ENCODE data around the gene ENKUR.

Gene ENKUR, protein sequence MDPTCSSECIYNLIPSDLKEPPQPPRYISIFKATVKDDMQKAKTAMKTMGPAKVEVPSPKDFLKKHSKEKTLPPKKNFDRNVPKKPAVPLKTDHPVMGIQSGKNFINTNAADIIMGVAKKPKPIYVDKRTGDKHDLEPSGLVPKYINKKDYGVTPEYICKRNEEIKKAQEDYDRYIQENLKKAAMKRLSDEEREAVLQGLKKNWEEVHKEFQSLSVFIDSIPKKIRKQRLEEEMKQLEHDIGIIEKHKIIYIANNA

DNA sequence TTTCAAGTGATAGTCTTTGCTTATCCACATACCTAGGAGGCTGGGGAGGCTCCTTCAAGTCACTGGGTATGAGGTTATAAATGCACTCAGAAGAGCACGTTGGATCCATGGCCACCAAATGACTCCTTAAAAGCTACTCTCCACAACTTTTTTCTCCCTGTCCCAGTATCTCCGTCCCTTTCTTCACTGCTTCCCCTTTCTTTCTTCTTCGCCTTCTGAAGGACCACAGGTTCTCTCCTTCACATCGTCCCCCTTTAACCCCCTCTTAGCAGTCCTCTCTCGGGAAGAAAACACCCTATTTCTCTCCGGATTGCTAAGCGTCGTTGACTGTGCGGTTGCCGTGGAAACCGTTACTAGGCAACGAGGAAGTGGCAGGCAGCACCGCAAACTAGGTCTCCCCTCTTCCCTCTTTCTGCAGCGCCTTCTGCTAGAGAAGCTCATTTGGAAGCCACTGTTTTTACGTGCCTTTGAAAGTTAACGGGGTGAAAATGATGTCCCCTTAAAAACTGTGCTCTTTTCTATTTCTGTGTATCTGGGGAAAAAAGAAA lies at the start of gene ENKUR:
ENKUR (minus strand) TSS at position 331 of the 548 bp plus-strand sequence; CDS start at position 109, 222 bp downstream.
- peak; percentile 96 for DNase-seq

DNA sequence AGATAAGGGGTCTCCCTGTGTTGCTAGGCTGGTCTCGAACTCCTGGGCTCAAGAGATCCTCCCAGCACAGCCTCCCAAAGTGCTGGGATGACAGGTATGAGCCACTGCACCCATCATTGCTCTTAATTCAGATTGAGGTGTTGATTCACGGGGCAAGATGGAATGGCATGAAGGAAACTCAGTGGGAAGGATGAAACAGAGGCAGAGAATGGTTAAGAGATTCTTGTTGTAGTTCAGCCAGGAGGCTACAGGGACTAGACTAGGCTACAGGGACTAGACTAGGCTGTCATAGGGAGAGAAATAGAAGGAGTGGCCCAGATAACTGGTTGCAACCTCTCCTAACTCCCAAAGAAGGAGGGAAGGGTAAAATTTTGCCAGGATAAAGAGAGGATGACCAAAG lies 48.4 kb upstream of the ENKUR start:
- DNase-seq = no peak

DNA sequence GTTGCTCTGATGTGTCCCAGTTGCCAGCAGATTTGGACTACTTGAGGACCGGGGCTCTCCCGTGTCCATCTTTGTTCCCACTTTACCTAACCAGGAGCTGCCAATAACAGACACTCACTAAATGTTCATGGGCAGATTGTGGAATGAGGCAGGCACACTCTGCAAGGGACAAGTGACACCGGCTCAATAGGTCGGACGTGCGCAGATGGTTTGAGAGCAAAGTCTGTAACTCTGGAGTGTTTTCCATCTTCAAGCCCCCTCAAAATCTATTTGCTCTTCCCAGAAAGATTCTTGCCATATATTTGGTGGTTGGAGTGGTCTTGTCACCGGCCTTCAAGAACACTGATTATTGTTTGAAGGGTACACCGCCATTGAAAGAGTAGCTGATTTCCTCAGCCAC lies 47.7 kb upstream of the ENKUR start:
- no peak for DNase-seq

DNA sequence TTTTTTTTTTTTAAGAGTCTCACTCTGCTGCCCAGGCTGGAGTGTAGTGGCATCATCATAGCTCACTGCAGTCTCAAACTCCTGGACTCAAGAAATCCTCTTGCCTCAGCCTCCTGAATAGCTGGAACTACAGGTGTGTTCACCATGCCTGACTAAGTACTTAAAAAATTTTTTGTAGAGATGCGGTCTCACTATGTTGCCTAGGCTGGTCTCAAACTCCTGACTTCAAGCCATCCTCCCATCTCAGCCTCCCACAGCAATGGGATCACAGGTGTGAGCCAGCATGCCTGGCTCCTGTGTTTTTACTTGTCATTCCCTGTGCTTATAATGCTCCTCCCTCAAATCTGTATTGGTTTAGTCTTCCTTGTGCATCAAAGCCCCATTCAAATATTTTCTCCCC lies 47.2 kb upstream of the ENKUR start:
- no peak for DNase-seq

DNA sequence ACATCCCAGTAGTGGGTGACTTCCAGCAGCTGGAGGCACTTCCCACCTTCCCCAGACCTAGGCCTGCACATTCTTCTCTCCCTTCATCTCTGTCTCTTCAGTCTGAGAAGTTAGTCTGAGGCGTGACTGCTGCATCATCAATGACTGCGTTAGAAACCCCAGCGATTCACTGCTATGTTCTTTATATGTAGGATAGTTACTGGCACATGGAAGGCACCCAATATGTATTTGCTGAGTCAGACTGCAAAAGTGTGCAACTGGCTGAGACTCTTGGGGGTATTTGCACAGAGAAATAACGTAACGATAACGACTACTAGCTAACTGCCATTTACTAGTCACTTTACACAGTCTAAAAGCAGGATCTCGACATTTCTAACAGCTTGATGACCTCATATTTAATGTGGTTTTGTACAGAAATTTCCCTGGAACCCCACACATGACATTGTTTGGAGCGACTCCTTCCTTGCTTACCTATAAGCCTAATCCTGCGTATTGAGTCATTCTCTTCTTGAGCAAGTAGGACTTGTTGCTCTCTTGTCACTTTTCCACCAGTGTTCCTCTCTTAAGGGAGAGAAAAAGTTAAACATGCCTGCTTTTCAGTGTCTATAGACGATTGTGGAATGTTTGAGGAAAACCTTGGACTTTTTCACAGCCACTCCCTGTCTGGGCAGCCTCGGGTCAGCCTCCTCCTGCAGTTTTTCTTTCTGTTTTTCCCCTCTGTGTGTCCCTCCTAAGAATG lies 45.9 kb upstream of the ENKUR start:
- DNase-seq = no peak

DNA sequence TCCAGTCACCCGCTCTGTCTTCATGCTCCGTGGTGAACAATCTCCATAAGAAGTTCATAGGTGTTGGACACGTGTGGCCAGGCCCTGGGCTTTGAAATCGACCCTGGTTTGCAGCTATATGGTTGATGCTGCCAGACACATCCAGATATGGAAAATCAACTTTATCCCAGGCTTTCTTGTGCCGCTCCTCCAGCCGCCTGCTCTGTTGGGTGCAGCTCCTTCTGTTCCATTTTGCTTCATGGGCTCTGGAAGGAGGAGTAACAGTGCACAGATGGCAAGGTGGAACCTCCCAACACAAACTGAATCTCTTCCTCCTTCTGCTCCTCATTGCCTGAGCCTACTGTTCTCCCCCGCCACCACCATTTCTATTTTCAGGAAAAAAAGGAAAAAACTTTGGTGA lies 45.2 kb upstream of the ENKUR start:
- no peak for DNase-seq

DNA sequence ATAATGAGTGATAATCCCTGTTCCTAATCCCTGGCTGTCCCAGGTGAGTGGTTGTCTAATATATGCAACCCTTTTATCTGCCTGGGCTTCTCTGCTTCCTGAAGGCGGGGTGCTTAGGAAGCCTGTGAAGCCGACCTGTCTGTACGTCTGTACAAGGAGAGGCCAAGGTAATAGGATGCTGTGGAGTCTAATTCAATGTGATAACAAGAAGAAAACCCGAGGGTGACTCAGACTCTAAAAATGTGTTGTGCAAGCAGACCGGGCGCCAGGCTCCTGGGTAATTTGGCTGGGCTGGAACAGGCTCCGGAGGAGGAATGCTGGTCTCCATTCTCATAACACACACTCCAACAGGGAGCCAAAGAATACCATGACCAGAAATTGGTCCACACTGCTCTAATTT lies 44.0 kb upstream of the ENKUR start:
- no peak for DNase-seq

DNA sequence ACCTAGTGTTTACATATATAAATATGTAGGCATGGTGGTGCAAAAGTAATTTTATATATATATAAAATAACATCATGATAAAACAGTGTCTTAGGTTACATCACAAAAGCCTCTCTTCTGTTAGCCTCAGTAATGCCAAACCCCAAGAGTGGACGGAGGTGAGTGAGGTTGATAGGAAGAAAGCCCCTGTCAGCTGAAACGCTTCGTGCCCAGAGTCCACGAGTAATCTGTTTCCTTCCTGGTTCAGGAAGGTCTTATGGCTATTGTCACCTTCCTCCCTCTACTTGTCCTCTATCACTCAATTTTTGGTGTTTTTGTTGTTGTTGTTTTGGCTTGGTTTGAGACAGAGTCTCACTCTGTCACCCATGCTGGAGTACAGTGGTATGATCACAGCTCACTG lies 41.9 kb upstream of the ENKUR start:
- DNase-seq = no peak

DNA sequence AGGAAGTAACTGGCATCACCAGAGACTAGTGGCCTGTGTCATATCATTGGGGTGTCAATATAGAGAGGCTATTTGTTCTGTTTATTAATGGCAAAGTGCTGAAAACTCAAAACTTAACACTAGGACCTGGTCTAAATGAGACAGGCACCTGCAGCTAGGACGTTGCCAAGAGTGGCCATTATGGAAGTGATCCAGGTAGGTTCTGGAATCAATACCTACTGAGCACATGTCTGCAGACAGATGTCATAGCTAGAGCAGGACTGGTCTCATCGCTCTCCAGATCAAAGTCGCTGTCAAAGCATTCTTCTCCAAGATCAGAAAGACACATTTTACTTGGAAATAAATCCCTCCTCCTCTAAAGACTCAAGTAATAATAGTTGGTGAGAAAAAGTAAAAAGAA lies 40.8 kb upstream of the ENKUR start:
- no peak for DNase-seq

DNA sequence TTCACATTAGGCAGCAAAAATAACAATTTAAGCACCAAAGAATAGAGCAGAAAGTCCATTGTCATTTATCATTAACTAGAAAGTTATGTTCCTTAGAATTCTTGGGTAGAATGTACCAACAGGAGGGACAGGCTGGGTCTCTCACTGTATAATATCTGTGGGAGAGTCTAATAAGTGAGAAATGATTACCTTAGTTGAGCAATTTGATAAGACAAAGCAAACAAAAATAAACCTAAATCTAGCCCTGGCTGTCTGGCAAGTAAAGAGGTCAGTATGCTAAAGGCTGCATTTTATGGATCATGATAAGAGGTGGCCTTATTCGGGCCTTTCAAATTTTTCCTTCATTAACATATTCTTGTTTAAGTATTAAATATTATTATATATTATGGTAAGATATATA lies 36.1 kb upstream of the ENKUR start:
- no peak for DNase-seq

DNA sequence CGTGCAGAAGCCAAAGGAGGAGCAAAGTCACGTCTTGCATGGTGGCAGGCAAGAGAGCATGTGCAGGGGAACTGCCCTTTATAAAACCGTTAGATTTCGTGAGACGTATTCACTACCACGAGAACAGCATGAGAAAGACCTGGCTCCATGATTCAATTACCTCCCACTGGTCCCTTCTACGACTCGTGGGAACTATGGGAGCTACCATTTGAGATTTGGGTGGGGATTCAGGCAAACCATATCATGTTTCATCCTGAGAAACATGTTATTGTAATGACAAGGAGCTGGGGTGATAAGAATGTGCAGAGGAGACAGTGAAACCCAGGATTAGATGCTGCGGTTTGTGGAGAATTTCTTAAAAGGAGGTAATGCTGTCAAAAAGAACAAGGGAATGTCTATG lies 34.4 kb upstream of the ENKUR start:
- no peak for DNase-seq

DNA sequence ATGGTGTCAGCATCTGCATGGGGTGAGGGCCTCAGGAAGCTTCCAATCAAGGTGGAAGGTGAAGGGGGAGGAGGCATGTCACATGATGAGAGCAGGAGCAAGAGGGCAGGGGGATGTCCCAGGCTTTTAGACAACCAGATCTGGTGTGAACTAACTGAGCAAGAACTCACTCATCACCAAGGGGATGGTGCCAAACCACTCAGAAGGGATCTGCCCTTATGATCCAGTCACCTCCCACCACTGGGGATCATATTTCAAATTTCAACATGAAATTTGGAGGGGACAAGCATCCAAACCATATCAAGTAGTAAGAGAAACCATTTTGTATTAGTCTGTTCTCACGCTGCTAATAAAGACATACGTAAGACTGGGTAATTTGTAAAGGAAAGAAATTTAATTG lies 34.0 kb upstream of the ENKUR start:
- DNase-seq = no peak

DNA sequence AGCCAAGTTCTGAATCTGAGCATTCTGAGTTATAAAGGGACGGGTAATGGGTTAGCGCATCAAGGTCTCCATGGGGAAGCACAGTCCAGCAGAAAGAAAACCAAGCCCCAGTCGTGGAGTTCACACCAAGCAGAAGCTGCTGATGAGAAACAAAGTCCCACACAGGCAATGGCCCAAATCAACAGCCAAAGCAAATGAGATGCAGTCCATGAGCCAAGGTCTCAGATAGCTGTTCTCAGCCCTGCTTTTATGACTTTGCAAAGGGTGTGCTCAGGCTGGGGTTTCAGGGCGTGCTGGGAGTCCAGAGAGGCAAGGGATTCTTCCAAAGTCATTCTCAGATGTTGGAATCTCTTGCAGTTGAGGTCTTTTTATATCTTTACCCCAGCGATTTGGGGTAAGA lies 32.5 kb upstream of the ENKUR start:
- DNase-seq = no peak

DNA sequence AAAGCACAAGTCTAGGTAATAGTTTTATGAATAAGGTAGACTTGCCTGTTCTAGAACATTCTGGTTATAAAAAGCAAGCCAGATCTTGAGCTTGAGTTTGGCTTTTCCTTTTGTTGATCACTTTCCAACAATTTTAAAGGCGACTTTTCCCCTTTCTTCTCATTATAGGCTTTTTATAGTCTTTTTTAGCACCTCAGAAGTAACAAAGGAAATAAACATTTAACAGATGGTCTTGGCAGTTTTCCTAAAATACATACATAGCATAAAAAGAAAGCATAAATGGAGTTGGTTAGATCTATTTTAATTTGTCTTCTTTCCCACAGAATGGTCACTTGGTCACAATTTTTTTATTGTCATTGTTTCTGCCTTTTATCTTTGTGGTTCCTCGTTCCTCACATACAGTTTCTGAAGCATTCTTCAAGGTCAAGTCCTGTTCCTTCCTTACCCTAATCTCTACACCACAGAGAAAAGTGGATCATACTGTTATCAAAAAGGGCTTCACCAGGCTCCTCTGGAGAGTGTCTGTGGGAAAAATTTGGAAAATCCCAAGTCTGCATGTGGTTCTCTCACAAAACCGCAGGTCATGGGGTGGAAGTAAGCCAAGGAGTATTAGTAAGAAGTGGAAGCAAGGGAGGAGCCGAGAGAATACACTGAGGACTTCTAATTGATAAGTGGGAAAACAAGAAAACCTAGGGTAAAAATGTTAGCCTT lies 31.8 kb upstream of the ENKUR start:
- no peak for DNase-seq

DNA sequence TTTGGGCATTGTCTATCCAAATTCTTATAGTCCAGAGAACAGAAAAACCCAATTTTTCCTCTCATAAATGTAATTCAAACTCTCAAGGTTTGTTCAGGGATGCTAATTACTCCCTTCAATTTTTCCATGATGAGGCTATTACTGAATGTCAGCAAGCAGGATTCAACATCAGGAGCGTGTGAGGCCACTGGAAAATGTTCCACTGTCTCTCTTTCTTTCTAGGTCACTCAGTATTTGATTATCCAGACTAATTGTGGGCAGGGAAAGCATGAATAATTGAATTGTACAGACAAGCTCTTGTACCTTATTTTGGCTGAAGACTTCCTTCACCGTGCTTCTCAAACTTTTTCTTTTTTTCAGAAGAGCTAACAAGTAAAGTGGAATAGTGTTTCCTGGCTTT lies 31.1 kb upstream of the ENKUR start:
- no peak for DNase-seq

DNA sequence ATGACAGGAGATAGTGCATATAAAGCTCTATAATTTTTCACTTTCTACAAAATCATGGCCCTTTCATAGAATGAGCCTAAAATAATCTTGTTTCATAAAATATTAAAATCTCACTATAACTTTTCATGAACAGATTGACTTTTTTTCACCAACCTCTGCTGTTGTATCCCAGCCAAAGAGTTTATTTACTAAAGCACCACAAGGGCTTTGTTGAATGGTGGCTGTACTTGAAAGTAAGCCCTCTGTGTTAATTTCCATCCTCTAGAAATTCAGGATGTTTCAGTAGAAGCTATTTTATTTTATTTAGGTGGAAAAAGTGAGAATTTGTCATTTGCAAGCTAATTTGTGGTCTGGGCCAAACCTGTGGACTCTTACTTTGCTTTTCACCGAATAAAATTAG lies 30.7 kb upstream of the ENKUR start:
- no peak for DNase-seq

DNA sequence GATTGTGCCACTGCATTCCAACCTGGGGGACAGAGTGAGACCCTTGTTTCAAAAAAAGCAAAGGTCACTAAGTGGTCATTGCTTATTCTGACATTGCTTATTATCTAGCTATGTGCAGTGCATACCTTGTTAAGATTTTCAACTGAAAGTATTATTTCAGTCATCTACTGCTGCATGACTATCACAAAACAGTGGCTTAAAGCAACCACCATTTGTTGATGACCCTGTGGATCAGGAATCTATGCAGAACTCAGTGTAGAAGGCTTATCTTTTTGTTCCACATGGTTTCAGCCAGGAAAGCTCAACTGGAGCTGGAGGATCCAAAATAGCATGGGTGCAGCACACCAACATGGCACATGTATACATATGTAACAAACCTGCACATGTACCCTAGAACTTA lies 23.6 kb upstream of the ENKUR start:
- no peak for DNase-seq

DNA sequence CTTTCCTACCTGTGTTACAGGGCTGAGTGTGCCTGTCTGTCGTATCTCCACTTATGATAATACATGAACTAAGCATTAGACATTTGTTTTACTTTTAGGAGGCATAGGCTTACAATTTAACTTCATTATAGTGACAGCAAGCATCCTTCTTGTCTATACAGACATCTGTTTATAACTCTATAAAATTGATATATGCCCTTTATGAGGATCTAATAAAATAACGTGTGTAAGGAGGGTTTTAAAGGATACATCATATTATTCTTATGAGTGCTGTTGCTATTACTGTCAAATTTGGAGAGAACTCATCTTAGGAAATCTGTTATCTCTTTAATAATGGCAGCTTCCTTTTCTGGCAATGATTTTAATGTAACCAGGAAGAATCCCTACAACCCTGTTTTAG lies 22.4 kb upstream of the ENKUR start:
- no peak for DNase-seq

DNA sequence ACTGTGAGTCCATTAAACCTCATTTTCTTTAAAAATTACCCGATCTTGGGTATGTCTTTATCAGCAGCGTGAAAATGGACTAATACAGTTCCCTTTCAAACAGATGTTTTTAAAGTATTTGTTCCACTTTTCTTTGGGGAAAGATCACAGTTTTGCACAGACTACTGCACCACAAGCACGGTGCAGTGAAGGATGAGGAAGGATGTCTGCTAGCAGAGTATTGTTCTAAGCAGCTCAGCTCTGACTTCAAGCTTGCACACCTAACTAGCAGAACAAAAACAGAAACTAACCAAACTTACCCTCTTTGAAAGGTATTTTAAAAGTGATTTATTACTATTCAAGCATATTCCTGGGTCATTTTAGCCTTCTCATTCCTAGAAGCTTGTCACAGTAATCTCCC lies 20.4 kb upstream of the ENKUR start:
- no peak for DNase-seq

DNA sequence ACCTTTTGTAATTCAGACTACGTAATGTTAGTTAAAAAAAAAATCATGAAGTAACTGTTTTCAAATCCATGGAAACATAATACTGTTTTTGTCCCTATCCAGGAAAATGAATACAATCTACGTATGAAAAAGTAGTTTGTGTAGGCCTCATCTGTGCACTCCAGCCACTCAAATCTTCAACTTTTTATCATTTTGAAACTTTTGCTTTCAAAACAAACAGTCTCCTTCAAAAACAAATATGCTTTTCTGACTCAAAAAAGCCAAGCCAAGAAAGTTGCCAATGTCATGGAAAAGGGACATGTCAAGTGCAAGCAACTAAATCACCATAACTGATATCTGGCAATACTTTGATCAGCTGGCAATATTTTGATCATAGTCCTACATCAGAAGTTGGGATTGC lies 13.6 kb upstream of the ENKUR start:
- DNase-seq = no peak

DNA sequence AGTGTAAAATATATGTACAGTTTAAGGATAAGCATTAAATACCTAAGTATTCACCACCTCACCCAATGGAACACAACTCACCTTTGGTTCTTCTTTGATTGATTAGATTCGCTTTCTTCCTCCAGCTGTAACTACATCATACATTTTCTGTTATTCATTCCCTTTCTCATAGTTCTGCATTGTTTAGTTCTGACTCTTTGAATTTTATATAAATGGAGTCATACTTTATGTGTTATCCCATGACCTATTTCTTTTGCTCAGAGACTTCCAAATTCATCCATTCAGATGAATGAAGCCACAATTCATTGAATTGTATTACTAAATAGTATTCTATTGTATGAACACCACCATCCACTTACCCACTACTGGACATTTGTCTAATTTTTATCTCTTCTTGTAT lies 12.8 kb upstream of the ENKUR start:
- DNase-seq = no peak

DNA sequence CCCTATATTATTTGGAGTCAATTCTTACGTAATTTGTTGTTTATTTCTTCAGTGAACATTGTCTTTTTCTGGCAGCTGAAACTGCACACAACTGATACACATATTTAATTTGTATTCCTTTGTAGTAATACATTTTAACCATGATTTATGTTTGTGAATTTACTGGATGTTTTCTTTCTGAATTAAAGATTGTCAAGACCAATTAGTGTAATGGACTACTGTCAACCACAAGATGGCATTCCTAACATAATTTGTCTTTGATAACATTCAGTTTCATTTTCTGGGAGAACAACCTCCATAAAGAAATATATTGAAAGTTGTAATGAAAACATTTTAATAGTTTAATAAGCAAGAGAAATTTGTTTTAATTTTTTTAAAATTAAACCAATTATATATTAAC lies 10.5 kb upstream of the ENKUR start:
- DNase-seq = no peak

DNA sequence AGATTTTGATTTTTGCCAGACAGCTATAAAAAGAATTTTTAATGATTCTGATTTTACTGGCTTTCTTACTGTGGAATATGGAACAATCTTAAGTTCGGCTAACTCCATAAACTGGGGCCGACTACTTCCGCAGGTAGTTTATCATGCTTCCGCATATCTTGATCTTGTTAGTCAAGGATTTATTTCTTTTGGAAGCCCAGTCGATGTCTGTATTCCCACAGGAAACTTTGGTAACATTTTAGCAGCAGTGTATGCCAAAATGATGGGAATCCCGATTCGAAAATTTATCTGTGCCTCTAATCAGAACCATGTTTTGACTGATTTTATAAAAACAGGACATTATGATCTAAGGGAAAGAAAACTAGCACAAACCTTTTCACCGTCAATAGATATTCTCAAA lies 8.6 kb upstream of the ENKUR start:
- no peak for DNase-seq

DNA sequence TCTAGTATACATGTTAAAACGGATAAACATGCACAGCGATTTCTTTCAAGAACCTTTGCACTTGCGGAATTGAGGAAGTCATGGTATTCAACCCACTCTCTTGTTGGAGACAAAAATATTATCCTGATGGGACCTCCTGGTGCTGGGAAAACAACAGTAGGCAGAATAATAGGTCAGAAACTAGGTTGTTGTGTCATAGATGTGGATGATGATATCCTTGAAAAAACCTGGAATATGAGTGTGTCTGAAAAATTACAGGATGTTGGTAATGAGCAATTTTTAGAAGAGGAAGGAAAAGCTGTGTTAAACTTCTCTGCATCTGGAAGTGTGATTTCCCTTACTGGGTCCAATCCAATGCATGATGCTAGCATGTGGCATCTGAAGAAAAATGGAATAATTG lies 7.3 kb upstream of the ENKUR start:
- no peak for DNase-seq

Data from CD4-positive, alpha-beta T cell treated with Interleukin-6 for 4 hours (primary cell).